Stomach smooth muscle (tissue), 2 donors: Measurements from ENCODE around the gene COMMD7.
A peak's percentile ranks its signal among the peaks of the same experiment; 100 is the strongest.

Experiments used
- H3K27ac ChIP-seq: one replicate; pipeline ENCODE4 v1.7.0; 2013; ENCODE audit warnings: mild to moderate bottlenecking, low read length, inconsistent platforms
- H3K27me3 ChIP-seq, 2 donors: one replicate each; pipeline ENCODE4 v1.7.0; 2013; ENCODE audit warnings: low read length in 2 of 2; ENCODE audit not compliant: insufficient read depth in 2 of 2, control insufficient read depth in 1 of 2
- H3K36me3 ChIP-seq, 2 donors: one replicate each; pipeline ENCODE4 v1.7.0; 2013; ENCODE audit warnings: low read length in 2 of 2; ENCODE audit not compliant: control insufficient read depth in 2 of 2, insufficient read depth in 2 of 2
- H3K4me1 ChIP-seq: one replicate; pipeline ENCODE4 v1.7.0; 2013; ENCODE audit warnings: low read length; ENCODE audit not compliant: control insufficient read depth, insufficient read depth
- H3K4me3 ChIP-seq, 2 donors: one replicate each; pipeline ENCODE4 v1.7.0; 2013; ENCODE audit warnings: low read length in 2 of 2
- H3K9ac ChIP-seq, 2 donors: one replicate each; pipeline ENCODE4 v1.7.0; 2013; ENCODE audit warnings: low read length in 2 of 2, mild to moderate bottlenecking in 1 of 2
- H3K9me3 ChIP-seq, 2 donors: one replicate each; pipeline ENCODE4 v1.7.0; 2013; ENCODE audit warnings: low read length in 2 of 2; ENCODE audit not compliant: control insufficient read depth in 2 of 2
- donor health status: healthy.
- donor health status: Pancreatic carcinoma.

COMMD7 gene

GRCh38 chr20:32764005-32764960 is 21.0 kb upstream of the COMMD7 start:
- H3K27me3 ChIP-seq = no peaks in the 10 kb centered on the region
- H3K9me3 ChIP-seq = no peaks in the 10 kb centered on the region
- H3K36me3 ChIP-seq = no peaks in the 10 kb centered on the region
- no peak overlapping the region for H3K27ac ChIP-seq
- H3K9ac ChIP-seq = no peak overlapping the region
- no peak overlapping the region for H3K4me3 ChIP-seq
- peaks cover 19% of the 10 kb centered on the region for H3K4me1 ChIP-seq

- Histone ChIP-seq H3K4me1 (peaks cover 19% of the 10 kb centered on the region), H3K4me3 (peak overlapping the region; percentile 64 to 85), H3K27me3 (no peaks in the 10 kb centered on the region), H3K27ac (no peak overlapping the region), H3K36me3 (no peaks in the 10 kb centered on the region), H3K9ac (peak overlapping the region; percentile 60 to 62), H3K9me3 (no peaks in the 10 kb centered on the region)
These were observed 20.1 kb upstream of the COMMD7 start for GRCh38 chr20:32763202-32764004.

GRCh38 chr20:32762754-32763201 is 19.5 kb upstream of the COMMD7 start:
- H3K4me3 ChIP-seq = peak overlapping the region; percentile 64 to 85
- H3K27me3 ChIP-seq = no peaks in the 10 kb centered on the region
- H3K36me3 ChIP-seq = no peaks in the 10 kb centered on the region
- H3K4me1 ChIP-seq = peaks cover 19% of the 10 kb centered on the region
- H3K9ac ChIP-seq = peak overlapping the region; percentile 60 to 62
- H3K9me3 ChIP-seq = no peaks in the 10 kb centered on the region
- no peak overlapping the region for H3K27ac ChIP-seq

- no peaks in the 10 kb centered on the region for H3K27me3 ChIP-seq
- H3K4me3 ChIP-seq = peak within 1 kb of the TSS; percentile 64 to 85
- H3K9ac ChIP-seq = peak within 1 kb of the TSS; percentile 60 to 62
- H3K4me1 ChIP-seq = peaks cover 19% of the 10 kb centered on the region
- H3K36me3 ChIP-seq = no peaks in the 10 kb centered on the region
- H3K27ac ChIP-seq = no peak within 1 kb of the TSS
- no peaks in the 10 kb centered on the region for H3K9me3 ChIP-seq
These were observed 18.8 kb upstream of the COMMD7 start, which contains the start of gene DNMT3B for GRCh38 chr20:32761831-32762753. Gene DNMT3B, plus strand, starts transcription at chr20:32762385. Its CDS starts 17,939 bp downstream, at chr20:32780324.

- Histone ChIP-seq H3K4me3 (peak overlapping the region; percentile 59 to 85), H3K9ac (no peak overlapping the region), H3K27me3 (no peaks in the 10 kb centered on the region), H3K4me1 (peaks cover 19% of the 10 kb centered on the region), H3K9me3 (no peaks in the 10 kb centered on the region), H3K27ac (no peak overlapping the region), H3K36me3 (no peaks in the 10 kb centered on the region)
These were observed 18.2 kb upstream of the COMMD7 start for GRCh38 chr20:32761417-32761830.

- Histone ChIP-seq H3K9me3 (no peaks in the 10 kb centered on the region), H3K9ac (no peak overlapping the region), H3K4me1 (peaks cover 2% of the 10 kb centered on the region), H3K4me3 (no peak overlapping the region), H3K36me3 (no peaks in the 10 kb centered on the region), H3K27me3 (no peaks in the 10 kb centered on the region), H3K27ac (no peak overlapping the region)
These were observed 12.9 kb upstream of the COMMD7 start for GRCh38 chr20:32756156-32756555.

GRCh38 chr20:32753731-32754130 is 10.5 kb upstream of the COMMD7 start:
- H3K4me3 ChIP-seq = no peak overlapping the region
- no peaks in the 10 kb centered on the region for H3K27me3 ChIP-seq
- no peak overlapping the region for H3K27ac ChIP-seq
- no peak overlapping the region for H3K9ac ChIP-seq
- H3K36me3 ChIP-seq = no peaks in the 10 kb centered on the region
- no peaks in the 10 kb centered on the region for H3K9me3 ChIP-seq
- no peaks in the 10 kb centered on the region for H3K4me1 ChIP-seq

GRCh38 chr20:32752458-32753250 is 9.4 kb upstream of the COMMD7 start:
- no peak overlapping the region for H3K4me3 ChIP-seq
- H3K27ac ChIP-seq = no peak overlapping the region
- no peak overlapping the region for H3K9ac ChIP-seq
- no peaks in the 10 kb centered on the region for H3K9me3 ChIP-seq
- H3K36me3 ChIP-seq = no peaks in the 10 kb centered on the region
- no peaks in the 10 kb centered on the region for H3K27me3 ChIP-seq
- H3K4me1 ChIP-seq = no peaks in the 10 kb centered on the region

GRCh38 chr20:32751702-32752457 is 8.6 kb upstream of the COMMD7 start:
- Histone ChIP-seq H3K27ac (no peak overlapping the region), H3K4me3 (no peak overlapping the region), H3K9ac (no peak overlapping the region), H3K4me1 (no peaks in the 10 kb centered on the region), H3K27me3 (no peaks in the 10 kb centered on the region), H3K36me3 (no peaks in the 10 kb centered on the region), H3K9me3 (no peaks in the 10 kb centered on the region)
